CD4-positive, alpha-beta T cell treated with Interleukin-6 at 100 ng/mL for 8 hours (primary cell): ENCODE measurements around the gene CRELD1.

ENCODE experiments used
- DNase-seq: peaks from one replicate; pipeline ENCODE4 v3.0.0-alpha.2; 2020; ENCODE audit warnings: mixed read lengths, low spot score

The CRELD1 gene

GRCh38 chr3:9906480-9906879 lies 27.2 kb upstream of the CRELD1 start:
- DNase-seq, result no peak

DNA sequence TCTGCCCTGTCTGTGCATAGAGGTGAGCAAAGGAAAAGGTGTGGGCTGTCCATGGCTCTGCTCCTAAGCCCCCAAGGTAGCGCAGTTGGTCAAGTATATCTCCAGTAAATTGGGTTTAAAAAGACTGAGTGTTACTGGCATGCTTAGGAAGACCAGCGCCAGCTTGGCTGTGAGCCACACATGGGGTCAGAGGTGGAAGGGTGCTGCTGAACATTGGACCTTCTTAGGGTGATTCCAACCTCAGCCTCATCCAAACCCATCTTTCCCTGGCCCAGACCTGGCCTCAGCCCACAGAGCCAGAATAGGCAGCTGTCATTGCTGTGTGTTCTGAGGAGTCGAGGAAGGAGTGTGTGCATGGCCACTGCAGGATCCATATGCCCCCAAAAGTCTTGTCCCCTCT lies 25.3 kb upstream of the CRELD1 start:
- no peak for DNase-seq

- DNase-seq, result no peak
These were observed 24.2 kb upstream of the CRELD1 start for GRCh38 chr3:9909221-9910013.

GRCh38 chr3:9911863-9912262 lies 21.8 kb upstream of the CRELD1 start:
- no peak for DNase-seq

DNA sequence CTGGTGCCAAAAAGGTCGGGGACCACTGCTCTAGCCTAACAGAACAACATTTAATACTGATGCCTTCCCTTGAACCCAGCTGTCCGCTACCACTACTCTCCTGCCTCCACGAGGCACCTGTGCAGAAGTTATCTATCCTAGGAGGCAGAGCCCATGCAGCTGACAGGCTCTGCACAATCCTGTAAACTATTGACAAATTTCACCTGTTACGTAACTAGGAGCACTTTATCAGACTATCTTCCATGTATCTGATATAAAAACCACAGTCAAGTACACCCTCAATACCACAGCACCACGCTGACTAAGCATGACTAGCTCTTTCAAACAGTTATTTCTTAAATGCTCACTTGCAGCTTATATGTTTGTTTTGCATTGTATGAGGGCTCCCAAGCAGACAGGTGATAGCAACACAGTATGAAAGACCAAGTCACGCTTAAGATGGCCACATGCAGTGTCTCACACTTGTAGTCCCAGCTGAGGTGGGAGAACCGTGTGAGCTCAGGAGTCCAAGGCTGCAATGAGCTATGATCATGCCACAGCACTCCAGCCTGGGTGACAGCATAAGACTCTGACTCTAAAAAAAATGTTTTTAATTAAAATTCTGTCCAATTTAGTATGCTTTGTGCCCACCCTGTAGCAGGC lies 21.2 kb upstream of the CRELD1 start:
- DNase-seq, result peak; percentile 47

DNA sequence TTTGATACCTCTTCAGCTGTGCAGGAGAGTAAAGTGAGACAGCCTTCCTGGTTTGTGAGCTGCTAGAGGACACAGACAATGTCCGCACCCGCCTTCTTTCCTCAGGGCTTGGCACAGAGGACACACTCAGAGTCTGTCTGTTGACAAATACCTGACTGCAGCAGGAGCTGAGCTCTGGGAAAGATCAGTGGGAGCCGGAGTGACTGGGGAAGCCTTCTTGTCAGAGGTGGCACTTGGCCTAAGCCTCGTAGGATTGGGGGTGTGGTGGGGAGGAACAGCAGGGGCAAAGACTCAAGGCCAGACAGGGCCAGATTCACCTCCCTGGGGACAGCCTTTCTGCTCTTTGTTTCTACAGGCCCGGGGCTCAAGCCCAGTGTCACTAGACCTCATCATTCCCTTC lies 20.0 kb upstream of the CRELD1 start:
- no peak for DNase-seq

DNA sequence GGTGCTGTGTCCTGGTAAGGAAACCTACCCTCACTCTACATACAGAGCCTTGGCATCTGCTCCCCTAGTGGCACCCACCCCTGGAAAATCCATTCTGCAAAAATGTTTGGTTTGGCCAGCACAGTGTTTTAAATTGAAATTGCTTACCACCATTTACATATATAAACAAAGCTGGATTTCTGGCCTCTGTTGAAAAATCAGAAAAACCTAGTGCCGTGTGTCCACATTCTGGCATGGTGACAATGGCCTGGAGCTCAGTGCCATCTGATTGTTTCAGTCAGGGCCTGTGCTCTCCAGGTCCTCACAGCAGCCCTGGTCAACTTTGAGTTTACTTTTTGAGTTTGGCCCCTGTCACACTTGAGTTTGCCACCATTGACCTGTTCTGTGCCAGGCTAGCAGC lies 19.6 kb upstream of the CRELD1 start:
- DNase-seq, result no peak

DNA sequence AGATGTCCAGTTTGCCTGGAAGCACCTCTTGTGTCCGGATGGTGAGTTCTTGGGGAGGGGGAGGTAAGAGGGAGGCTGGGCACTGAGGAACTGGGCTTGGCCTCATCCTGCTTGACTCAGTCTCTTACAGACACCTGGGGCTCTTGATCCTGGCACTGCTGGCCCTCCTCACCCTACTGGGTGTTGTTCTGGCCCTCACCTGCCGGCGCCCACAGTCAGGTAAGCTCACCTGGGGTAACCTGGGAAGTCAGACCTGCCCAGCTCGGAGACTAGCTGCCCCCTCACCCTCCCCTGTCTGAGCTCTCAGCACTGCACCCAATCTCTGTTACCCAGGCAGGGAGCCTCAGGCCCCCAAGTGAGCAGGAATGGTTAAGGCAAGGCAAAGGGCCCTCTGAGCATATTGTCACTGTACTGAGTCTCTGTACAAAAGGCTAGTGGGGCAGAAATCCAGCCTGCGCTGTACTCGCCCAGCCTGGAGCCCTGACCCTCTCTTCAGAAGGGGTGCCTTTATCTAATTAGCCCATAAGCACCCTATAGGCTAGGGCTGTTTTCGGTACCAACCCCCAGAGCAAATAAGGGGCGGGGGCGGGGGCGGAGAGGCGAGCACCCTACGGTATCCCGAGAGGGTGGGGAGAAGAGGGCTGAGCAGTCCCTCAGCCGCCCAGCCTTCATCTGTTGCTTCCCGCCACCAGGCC lies 18.9 kb upstream of the CRELD1 start:
- no peak for DNase-seq

- DNase-seq, result no peak
These were observed 18.1 kb upstream of the CRELD1 start for GRCh38 chr3:9915254-9916141.

DNA sequence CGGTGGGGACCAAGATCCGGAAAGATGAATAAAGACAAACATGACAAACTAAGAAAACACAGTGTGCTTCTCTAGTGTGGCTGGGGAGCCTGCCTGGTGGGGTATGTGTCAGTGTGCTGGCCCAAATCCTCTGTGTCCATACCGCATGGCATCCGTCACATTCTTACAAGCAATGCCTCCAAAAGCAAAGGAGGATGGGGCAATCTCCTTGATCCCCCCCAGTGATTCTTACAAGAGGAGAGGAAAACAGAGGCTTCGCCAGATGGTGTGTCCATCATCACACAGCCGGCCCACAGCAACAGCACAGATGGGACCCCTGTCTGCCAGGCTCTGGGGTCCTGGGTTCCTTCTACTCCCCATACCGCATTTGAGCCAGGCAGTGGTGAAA lies 17.3 kb upstream of the CRELD1 start:
- no peak for DNase-seq

GRCh38 chr3:9916734-9917680 lies 16.6 kb upstream of the CRELD1 start, which contains the start of gene IL17RC:
Gene IL17RC, plus strand, starts transcription at chr3:9917098. Its CDS starts 218 bp downstream, at chr3:9917316.
- no peak for DNase-seq

- no peak for DNase-seq
These were observed 15.8 kb upstream of the CRELD1 start for GRCh38 chr3:9917820-9918219.

DNA sequence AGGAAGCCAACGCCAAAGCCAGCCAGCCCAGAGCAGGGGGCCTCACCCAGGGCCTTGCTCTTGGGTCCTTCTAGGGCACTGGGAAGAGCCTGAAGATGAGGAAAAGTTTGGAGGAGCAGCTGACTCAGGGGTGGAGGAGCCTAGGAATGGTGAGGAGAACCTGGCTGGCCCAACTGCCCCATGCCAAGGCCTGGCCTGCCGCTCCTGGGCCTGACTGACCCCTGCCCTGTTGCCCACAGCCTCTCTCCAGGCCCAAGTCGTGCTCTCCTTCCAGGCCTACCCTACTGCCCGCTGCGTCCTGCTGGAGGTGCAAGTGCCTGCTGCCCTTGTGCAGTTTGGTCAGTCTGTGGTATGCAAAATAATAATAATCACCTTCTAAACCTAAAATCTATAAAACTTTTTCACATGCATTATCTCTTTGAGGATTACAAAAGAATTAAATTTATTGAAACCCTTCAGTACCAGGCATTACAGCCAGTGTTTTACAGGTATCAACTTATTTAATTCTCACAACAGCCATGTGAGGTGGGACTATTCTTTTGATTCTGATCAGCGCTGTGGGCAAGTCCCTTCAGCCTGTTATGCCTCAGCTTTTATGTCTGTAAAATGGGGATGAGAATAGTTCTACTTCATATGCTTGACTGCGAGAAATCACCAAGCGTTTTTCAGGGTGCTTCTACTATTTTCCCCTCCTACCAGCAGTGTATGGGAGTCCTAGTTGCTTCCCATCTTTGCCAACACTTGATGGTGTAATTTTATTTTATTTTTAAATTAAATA lies 15.2 kb upstream of the CRELD1 start:
- DNase-seq, result no peak

GRCh38 chr3:9928158-9928557 lies 5.5 kb upstream of the CRELD1 start:
- DNase-seq, result no peak

- no peak for DNase-seq
These were observed 2.7 kb upstream of the CRELD1 start for GRCh38 chr3:9930804-9931418.

DNA sequence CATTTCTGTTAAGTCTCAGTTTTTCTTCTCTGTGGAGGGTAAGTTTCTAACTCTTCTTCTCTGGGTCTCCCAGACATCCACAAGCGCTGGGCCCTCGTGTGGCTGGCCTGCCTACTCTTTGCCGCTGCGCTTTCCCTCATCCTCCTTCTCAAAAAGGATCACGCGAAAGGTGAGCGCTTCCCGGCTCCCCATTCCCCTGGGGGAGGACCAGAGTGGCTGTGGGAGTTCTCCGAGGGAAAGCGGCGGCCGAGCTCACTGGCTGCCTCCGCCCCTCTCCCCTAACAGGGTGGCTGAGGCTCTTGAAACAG lies 1.1 kb upstream of the CRELD1 start:
- DNase-seq, result no peak

- peak; percentile 85 for DNase-seq
These were observed 632 bp upstream of the CRELD1 start for GRCh38 chr3:9932843-9933560.

- peak; percentile 17 for DNase-seq
These were observed 594 bp downstream of the CRELD1 start for GRCh38 chr3:9934235-9934621.

GRCh38 chr3:9934993-9935392 lies 1.4 kb downstream of the CRELD1 start:
- DNase-seq, result no peak
